Cardiac fibroblast (primary cell): Measurements from ENCODE around the gene TGM6.

Experiments
- DNase-seq, 2 donors: peaks; one replicate each; pipeline versions ENCODE4 v3.0.0 to v3.0.0-alpha.2; 2010; ENCODE audit warnings: low read depth in 2 of 2
- H3K4me3 ChIP-seq, 2 donors: replicated peaks in 1 of 2; 1 replicate in 1 of 2; 2 replicates in 1 of 2; pipeline ENCODE4 v1.5.1; 2011; ENCODE audit warnings: low read depth in 2 of 2, low read length in 2 of 2, mild to moderate bottlenecking in 2 of 2, moderate library complexity in 1 of 2
- TF ChIP-seq, protein P1 (sequence below): IDR thresholded peaks from one replicate; pipeline ENCODE4 v1.5.1; 2011; ENCODE audit warnings: low read depth, mild to moderate bottlenecking, low read length, inconsistent platforms

Gene TGM6

DNA sequence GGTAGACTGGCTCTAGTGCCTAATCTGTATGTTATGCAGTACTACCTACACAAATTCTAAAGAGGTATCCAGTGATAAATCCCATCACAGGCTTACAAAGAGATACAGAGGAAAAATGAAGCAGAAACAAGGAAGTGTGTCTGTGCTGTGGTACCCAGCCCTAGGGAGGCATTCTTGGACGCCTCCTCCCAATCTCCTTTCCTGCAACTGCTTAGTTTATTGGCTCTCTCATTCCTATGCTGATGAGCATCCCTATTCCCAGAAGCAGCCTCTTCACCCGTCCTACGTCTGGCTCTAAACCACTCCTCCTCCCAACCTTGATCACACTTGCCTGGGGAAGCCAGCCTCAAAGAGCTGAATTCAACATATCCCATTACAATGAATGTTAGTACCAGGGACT, 34.5 kb upstream of the TGM6 start:
- TF ChIP-seq, protein P1, sequence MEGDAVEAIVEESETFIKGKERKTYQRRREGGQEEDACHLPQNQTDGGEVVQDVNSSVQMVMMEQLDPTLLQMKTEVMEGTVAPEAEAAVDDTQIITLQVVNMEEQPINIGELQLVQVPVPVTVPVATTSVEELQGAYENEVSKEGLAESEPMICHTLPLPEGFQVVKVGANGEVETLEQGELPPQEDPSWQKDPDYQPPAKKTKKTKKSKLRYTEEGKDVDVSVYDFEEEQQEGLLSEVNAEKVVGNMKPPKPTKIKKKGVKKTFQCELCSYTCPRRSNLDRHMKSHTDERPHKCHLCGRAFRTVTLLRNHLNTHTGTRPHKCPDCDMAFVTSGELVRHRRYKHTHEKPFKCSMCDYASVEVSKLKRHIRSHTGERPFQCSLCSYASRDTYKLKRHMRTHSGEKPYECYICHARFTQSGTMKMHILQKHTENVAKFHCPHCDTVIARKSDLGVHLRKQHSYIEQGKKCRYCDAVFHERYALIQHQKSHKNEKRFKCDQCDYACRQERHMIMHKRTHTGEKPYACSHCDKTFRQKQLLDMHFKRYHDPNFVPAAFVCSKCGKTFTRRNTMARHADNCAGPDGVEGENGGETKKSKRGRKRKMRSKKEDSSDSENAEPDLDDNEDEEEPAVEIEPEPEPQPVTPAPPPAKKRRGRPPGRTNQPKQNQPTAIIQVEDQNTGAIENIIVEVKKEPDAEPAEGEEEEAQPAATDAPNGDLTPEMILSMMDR = no peak
- DNase-seq = no peak
- H3K4me3 ChIP-seq = no peak overlapping the region

GRCh38 chr20:2348336-2348735, 32.4 kb upstream of the TGM6 start:
- H3K4me3 ChIP-seq = no peak overlapping the region
- TF ChIP-seq, protein P1 = no peak
- no peak for DNase-seq

- H3K4me3 ChIP-seq = no peak overlapping the region
- TF ChIP-seq, protein P1 = no peak
- peak in 1 of 2 donors; percentile 13 for DNase-seq
Measured at GRCh38 chr20:2349801-2350200, 30.9 kb upstream of the TGM6 start.

DNA sequence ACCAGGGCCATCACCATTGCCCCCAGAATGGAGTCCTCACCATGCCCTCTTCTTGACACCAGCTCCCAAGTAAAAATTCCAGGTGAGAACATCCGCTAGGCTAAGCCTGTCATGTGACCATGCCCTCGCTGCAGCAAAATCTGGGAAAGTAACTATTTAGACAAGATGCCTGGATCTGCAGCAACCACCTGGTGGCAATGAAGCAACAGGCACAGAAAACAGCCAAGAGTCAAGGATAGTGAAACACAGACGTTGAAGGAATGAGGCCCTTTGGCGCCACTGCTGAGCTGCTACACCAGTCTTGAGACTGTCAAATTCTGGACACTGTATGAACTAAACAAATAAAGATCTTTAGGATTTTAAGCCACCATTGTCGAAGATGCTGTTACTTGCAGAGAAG, 30.1 kb upstream of the TGM6 start:
- TF ChIP-seq, protein P1 = no peak
- DNase-seq = no peak
- no peak overlapping the region for H3K4me3 ChIP-seq

- H3K4me3 ChIP-seq = no peak overlapping the region
- no peak for DNase-seq
- TF ChIP-seq, protein P1 = no peak
Measured at GRCh38 chr20:2353231-2353630, 27.5 kb upstream of the TGM6 start.

- TF ChIP-seq, protein P1 = no peak
- no peak for DNase-seq
- no peak overlapping the region for H3K4me3 ChIP-seq
Measured at GRCh38 chr20:2357114-2357513, 23.6 kb upstream of the TGM6 start.

- no peak for DNase-seq
- TF ChIP-seq, protein P1 = no peak
- no peak overlapping the region for H3K4me3 ChIP-seq
Measured at GRCh38 chr20:2358006-2358405, 22.7 kb upstream of the TGM6 start.
